Mammary epithelial cell (primary cell): Measurements from ENCODE around the gene BHLHE23.

Experiments used
- CTCF ChIP-seq, 2 donors: IDR thresholded peaks in 1 of 2; conservative IDR thresholded peaks in 1 of 2; 2 replicates each; pipeline ENCODE4 v1.5.1; 2011 to 2012; ENCODE audit warnings: inconsistent platforms in 2 of 2, low read length in 2 of 2, mild to moderate bottlenecking in 2 of 2, control low read depth in 1 of 2, low read depth in 1 of 2; ENCODE audit not compliant: insufficient read depth in 1 of 2; ENCODE audit errors: extremely low read depth in 1 of 2
- EZH2 ChIP-seq: IDR thresholded peaks from 2 replicates; pipeline ENCODE4 v1.6.1; 2012; ENCODE audit warnings: low read length, inconsistent platforms, borderline replicate concordance

GRCh38 chr20:63020681-63021080 lies 13.9 kb upstream of the BHLHE23 start:
- TF ChIP-seq CTCF (conservative IDR thresholded peaks at IDR 0.05 in 1 of 2, IDR thresholded peaks at IDR 0.05 in 1 of 2; ENCODE audit: extremely low read depth in 1 of 2, insufficient read depth in 1 of 2, low read depth in 1 of 2, low read length in 2 of 2) (no peak), EZH2 (no peak)
